Fibroblast of lung (primary cell): Measurements from ENCODE around the gene TMEM109.

Experiments
- EZH2 ChIP-seq: IDR thresholded peaks from 2 replicates; pipeline ENCODE4 v1.5.1; 2012; ENCODE audit warnings: low read length, control low read depth, mild to moderate bottlenecking; ENCODE audit errors: missing control alignments
- TF ChIP-seq, protein P1 (sequence below), 2 donors: IDR thresholded peaks in 1 of 2; conservative IDR thresholded peaks in 1 of 2; 1 replicate in 1 of 2; 2 replicates in 1 of 2; pipeline ENCODE4 v1.5.1; 2011 to 2012; ENCODE audit warnings: low read length in 2 of 2, control low read depth in 1 of 2, inconsistent platforms in 1 of 2, low read depth in 1 of 2, mild to moderate bottlenecking in 1 of 2

DNA sequence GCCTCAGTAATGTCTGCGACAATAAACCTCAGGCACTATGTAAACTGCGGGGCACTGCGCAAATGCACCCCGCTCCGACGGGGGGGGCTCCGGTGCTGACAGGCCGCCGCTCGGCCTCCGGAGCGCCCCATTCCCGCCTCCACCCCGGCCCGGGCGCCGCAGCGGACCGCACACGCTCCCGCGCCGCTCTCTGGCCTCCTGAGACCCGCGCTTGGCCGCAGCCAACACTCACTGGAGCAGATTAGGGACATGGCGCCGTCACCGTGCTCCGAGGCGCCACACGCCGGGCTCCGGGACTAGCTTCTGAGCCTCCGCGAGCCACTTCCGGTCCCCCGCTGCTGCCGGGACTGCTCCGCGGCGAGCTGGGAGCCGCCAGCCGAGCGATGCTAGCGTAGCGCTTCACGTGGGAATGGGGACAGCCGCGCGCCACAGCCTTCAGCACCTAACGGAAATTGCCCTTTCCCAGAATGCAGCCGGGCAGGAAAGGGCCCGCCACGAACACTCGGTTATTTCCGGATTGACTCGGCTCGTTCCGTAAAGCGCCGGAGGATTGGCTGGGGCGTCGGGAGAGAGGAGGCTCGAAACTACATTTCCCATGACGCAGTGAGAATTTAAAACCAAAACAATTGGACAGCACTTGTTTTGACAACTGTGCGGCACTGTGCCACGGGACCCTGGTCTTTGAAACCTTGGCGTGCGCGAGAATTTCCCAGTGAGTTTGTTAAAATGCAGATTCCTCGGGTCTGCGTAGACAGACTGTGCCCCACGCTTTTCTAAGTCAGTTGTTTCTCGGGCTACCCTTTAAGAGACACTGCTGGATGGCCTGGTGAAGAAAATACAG, 7.6 kb upstream of the TMEM109 start, which contains the start of gene PRPF19:
- TF ChIP-seq, protein P1, sequence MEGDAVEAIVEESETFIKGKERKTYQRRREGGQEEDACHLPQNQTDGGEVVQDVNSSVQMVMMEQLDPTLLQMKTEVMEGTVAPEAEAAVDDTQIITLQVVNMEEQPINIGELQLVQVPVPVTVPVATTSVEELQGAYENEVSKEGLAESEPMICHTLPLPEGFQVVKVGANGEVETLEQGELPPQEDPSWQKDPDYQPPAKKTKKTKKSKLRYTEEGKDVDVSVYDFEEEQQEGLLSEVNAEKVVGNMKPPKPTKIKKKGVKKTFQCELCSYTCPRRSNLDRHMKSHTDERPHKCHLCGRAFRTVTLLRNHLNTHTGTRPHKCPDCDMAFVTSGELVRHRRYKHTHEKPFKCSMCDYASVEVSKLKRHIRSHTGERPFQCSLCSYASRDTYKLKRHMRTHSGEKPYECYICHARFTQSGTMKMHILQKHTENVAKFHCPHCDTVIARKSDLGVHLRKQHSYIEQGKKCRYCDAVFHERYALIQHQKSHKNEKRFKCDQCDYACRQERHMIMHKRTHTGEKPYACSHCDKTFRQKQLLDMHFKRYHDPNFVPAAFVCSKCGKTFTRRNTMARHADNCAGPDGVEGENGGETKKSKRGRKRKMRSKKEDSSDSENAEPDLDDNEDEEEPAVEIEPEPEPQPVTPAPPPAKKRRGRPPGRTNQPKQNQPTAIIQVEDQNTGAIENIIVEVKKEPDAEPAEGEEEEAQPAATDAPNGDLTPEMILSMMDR (conservative IDR thresholded peaks at IDR 0.05 in 1 of 2, IDR thresholded peaks at IDR 0.05 in 1 of 2; ENCODE audit: low read depth in 1 of 2, low read length in 2 of 2): no peak
- TF ChIP-seq EZH2: no peak
